RWPE1 (cell line): ENCODE measurements around the gene C1QL1.

Source experiments
- CTCF ChIA-PET: fragments of 350-600 bp; sonication (Branson Sonifier 250); formaldehyde crosslinking; extraction: SDS; loops from one replicate; lab custom pipeline; 2021; lab: Yijun Ruan, JAX
- POLR2A ChIA-PET: fragments of 400-600 bp; formaldehyde crosslinking; extraction: SDS; loops from one replicate; lab custom pipeline; 2020; ENCODE audit warnings: antibody characterized with exemption; ENCODE audit not compliant: low non-redundant PET; lab: Yijun Ruan, JAX
- DNase-seq: peaks from one replicate; pipeline ENCODE4 v3.0.0; 2012; ENCODE audit warnings: low spot score
- H3K27ac ChIP-seq: fragments of 450-650 bp; 2 replicates; pipeline ENCODE4 v1.5.1; 2017
- TF ChIP-seq, protein P1 (sequence below): fragments of 450-650 bp; conservative IDR thresholded peaks from 2 replicates; pipeline ENCODE4 v1.5.1; 2017; ENCODE audit warnings: low read depth, mild to moderate bottlenecking

C1QL1 gene

DNA sequence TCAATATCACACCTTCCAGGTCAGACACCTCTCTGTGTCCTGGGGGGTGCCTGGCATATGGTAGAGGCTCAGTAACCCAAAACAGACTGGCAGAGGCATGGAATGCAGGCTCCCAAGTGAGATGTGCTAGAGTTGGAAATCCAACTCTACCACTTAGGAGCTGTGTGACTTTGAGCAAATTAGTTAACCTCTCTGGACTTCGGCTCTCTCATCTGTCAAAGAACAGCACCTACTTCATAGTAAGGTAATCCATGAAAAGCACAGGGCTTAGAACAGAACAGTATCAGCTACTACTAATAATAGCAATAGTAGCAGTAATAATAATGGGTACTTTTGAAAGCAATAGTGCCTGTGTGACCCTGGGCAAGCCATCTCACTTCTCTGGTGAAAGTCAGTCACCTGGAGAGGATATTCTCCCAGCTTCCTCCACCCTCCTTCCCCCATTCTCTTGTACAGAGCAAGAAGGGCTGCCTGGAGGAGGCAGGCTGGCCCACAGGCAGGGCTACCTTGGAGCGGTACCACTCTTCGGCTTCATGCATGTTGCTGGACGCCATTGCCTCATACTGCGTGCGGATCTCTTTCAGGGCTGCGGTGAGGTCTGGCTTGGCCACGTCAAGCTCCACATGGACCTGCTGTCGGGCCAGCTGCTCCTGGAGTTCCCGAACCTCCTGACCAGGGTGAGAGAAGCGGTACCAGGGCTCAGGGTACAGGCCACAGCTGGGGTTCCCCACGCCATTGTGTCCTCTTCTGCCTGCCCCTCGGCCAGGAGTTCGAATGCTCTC lies 55.1 kb downstream of the C1QL1 start:
- peak overlapping the region; percentile 91; the same call in 1 of the 2 replicates for H3K27ac ChIP-seq
- DNase-seq, result no peak
- ChIA-PET POLR2A (interaction anchor here (0.6 kb wide), 1 partner anchor 223 kb away, joined by 3 read pairs; the partner anchor contains the start of gene ACBD4), CTCF (interaction anchor here (0.7 kb wide), 1 partner anchor 111 kb away, joined by 3 read pairs; no protein-coding TSS in a partner anchor)
- TF ChIP-seq, protein P1, sequence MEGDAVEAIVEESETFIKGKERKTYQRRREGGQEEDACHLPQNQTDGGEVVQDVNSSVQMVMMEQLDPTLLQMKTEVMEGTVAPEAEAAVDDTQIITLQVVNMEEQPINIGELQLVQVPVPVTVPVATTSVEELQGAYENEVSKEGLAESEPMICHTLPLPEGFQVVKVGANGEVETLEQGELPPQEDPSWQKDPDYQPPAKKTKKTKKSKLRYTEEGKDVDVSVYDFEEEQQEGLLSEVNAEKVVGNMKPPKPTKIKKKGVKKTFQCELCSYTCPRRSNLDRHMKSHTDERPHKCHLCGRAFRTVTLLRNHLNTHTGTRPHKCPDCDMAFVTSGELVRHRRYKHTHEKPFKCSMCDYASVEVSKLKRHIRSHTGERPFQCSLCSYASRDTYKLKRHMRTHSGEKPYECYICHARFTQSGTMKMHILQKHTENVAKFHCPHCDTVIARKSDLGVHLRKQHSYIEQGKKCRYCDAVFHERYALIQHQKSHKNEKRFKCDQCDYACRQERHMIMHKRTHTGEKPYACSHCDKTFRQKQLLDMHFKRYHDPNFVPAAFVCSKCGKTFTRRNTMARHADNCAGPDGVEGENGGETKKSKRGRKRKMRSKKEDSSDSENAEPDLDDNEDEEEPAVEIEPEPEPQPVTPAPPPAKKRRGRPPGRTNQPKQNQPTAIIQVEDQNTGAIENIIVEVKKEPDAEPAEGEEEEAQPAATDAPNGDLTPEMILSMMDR, result no peak

DNA sequence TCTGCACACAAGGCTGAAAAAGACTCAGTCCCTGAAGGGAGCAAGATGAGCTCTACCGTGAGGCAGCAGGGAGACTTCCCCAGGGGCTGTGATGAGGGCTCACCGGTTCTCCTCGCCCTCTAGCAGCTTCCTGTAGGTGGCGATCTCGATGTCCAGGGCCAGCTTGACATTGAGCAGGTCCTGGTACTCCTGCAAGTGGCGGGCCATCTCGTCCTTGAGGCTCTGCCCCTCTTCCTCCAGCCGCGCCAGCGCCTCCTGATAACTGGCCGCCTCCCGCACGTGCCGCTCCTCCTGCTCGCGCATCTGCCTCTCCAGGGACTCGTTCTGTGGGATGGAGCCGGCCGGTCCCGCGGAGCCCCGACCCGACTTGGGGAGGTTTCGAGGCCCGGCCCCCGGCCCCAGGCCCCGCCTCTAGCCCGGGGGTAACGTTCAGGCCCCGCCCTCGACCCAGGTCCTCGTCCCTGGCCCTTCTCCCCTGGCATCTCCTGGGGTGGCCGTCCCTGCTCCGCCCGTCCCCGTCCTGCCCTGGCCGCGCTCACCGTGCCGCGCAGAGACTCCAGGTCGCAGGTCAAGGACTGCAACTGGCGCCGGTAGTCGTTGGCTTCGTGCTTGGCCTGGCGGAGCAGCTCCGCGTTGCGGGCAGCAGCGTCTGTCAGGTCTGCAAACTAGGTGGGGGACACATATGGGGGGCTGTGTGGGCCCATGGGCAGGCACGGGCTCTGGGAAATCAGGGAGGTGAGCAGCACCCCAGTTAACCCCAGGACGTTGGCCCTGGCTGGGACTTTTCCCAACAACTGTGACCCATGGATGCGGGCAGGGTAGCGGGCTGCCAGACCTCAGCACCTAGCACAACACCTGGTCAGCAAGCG lies 56.7 kb downstream of the C1QL1 start:
- POLR2A ChIA-PET, result no interaction called here
- peak overlapping the region; percentile 83 for H3K27ac ChIP-seq
- TF ChIP-seq, protein P1, result no peak
- CTCF ChIA-PET, result interaction anchor here (0.7 kb wide), 1 partner anchor 19 kb away, joined by 3 read pairs; no protein-coding TSS in a partner anchor
- DNase-seq, result no peak

- ChIA-PET CTCF (interaction anchor here (0.7 to 0.9 kb wide), 5 partner anchors 10 to 188 kb away, joined by 3 to 6 read pairs (median 3); no protein-coding TSS in a partner anchor), POLR2A (interaction anchor here (0.6 to 0.7 kb wide), 2 partner anchors 8 to 12 kb away, joined by 3 to 4 read pairs; no protein-coding TSS in a partner anchor)
- DNase-seq, result no peak
- TF ChIP-seq, protein P1, result no peak
- H3K27ac ChIP-seq, result peak overlapping the region; percentile 83
Observed at GRCh38 chr17:44910231-44911106, 57.6 kb downstream of the C1QL1 start.
